Calu3 (cell line): ENCODE results near the gene CTDSPL2. TPM values are rescaled to one million over a fixed set of nuclear protein-coding genes. Genes with fewer than 3 reads are reported as not detected.

ENCODE experiments used
- BruUV-seq: library from RNA; stranded (reverse); fragments of 400-500 nt; replicated peaks from 2 replicates; lab custom pipeline; 2021; lab: Mats Ljungman, UMichigan
- CTCF ChIA-PET: fragments of 300-600 bp; sonication (Branson Sonifier 250); formaldehyde crosslinking; loops from one replicate; lab custom pipeline; 2022; ENCODE audit warnings: antibody characterized with exemption; lab: Charles Lee
- DNase-seq: peaks from one replicate; pipeline ENCODE4 v3.0.0; 2022
- H3K27ac Mint-ChIP-seq: one replicate; pipeline ENCODE4 v1.8.0; 2022; ENCODE audit warnings: mixed read lengths; ENCODE audit not compliant: unreplicated experiment
- H3K27me3 Mint-ChIP-seq: one replicate; pipeline ENCODE4 v1.8.0; 2022; ENCODE audit warnings: mixed read lengths; ENCODE audit not compliant: unreplicated experiment
- H3K36me3 Mint-ChIP-seq: one replicate; pipeline ENCODE4 v1.8.0; 2022; ENCODE audit warnings: mild to moderate bottlenecking, moderate library complexity, mixed read lengths; ENCODE audit not compliant: insufficient read depth, unreplicated experiment
- H3K4me1 Mint-ChIP-seq: one replicate; pipeline ENCODE4 v1.8.0; 2022; ENCODE audit warnings: mild to moderate bottlenecking, low read depth, mixed read lengths; ENCODE audit not compliant: unreplicated experiment
- H3K4me3 Mint-ChIP-seq: one replicate; pipeline ENCODE4 v1.8.0; 2022; ENCODE audit warnings: mild to moderate bottlenecking, low read depth, moderate library complexity, mixed read lengths; ENCODE audit not compliant: unreplicated experiment
- H3K9me3 Mint-ChIP-seq: one replicate; pipeline ENCODE4 v1.8.0; 2022; ENCODE audit warnings: low read depth, mixed read lengths; ENCODE audit not compliant: unreplicated experiment
- CTCF ChIP-seq: fragments of 200-600 bp; IDR thresholded peaks from one replicate; pipeline ENCODE4 v1.8.0; 2022; ENCODE audit warnings: antibody characterized with exemption; ENCODE audit not compliant: unreplicated experiment
- intact Hi-C: fragments of 100-400 bp; cut with micrococcal nuclease; formaldehyde crosslinking; loops from one replicate; pipeline ENCODE4 v1.10.0; 2022; ENCODE audit not compliant: unreplicated experiment
- total RNA-seq: library from RNA; stranded (reverse); gene quantifications from 2 replicates; pipeline ENCODE4 v1.2.3, GENCODE V29; 2022

Gene CTDSPL2
- total RNA-seq, 1 experiment from 2014 or later, result 38.0 TPM

- Mint-ChIP-seq H3K36me3 (peaks cover 17% of the 10 kb centered on the region), H3K4me1 (peaks cover 30% of the 10 kb centered on the region), H3K27ac (no peak overlapping the region), H3K27me3 (no peaks in the 10 kb centered on the region), H3K4me3 (no peak overlapping the region), H3K9me3 (no peaks in the 10 kb centered on the region)
- CTCF ChIA-PET, result no interaction called here
- no peak for DNase-seq
- no peak for TF ChIP-seq CTCF
- intact Hi-C loops, result no loop called here
- no TSS peak for BruUV-seq
Measured at GRCh38 chr15:44485880-44486279, 58.5 kb downstream of the CTDSPL2 start.

- Mint-ChIP-seq H3K27me3 (no peaks in the 10 kb centered on the region), H3K4me1 (peaks cover 30% of the 10 kb centered on the region), H3K9me3 (no peaks in the 10 kb centered on the region), H3K27ac (no peak overlapping the region), H3K4me3 (no peak overlapping the region), H3K36me3 (peaks cover 17% of the 10 kb centered on the region)
- no peak for TF ChIP-seq CTCF
- intact Hi-C loops, result no loop called here
- DNase-seq, result no peak
- no TSS peak for BruUV-seq
- CTCF ChIA-PET, result interaction anchor here (0.7 kb wide), 1 partner anchor 120 kb away, joined by 3 read pairs; no protein-coding TSS in a partner anchor
Measured at GRCh38 chr15:44489464-44489863, 62.0 kb downstream of the CTDSPL2 start.

GRCh38 chr15:44490622-44491021 lies 63.2 kb downstream of the CTDSPL2 start:
- DNase-seq, result no peak
- no TSS peak for BruUV-seq
- H3K4me3 Mint-ChIP-seq, result no peak overlapping the region
- intact Hi-C loops, result no loop called here
- no peak overlapping the region for H3K27ac Mint-ChIP-seq
- no peak for TF ChIP-seq CTCF
- CTCF ChIA-PET, result no interaction called here
- peaks cover 30% of the 10 kb centered on the region for H3K4me1 Mint-ChIP-seq
- H3K27me3 Mint-ChIP-seq, result no peaks in the 10 kb centered on the region
- peaks cover 17% of the 10 kb centered on the region for H3K36me3 Mint-ChIP-seq
- no peaks in the 10 kb centered on the region for H3K9me3 Mint-ChIP-seq

- DNase-seq, result no peak
- Mint-ChIP-seq H3K27ac (no peak overlapping the region), H3K9me3 (no peaks in the 10 kb centered on the region), H3K4me1 (peaks cover 30% of the 10 kb centered on the region), H3K36me3 (peaks cover 16% of the 10 kb centered on the region), H3K4me3 (no peak overlapping the region), H3K27me3 (no peaks in the 10 kb centered on the region)
- TF ChIP-seq CTCF, result no peak
- CTCF ChIA-PET, result no interaction called here
- no TSS peak for BruUV-seq
- intact Hi-C loops, result no loop called here
Measured at GRCh38 chr15:44492040-44492439, 64.6 kb downstream of the CTDSPL2 start.
